NCI-H526 treated with DMSO at 0.1 percent for 48 hours (cell line): ENCODE measurements around the gene RBM10.

Source experiments
- DNase-seq: peaks from one replicate; lab custom pipeline; 2025; lab: John Stamatoyannopoulos, UW

Gene RBM10

GRCh38 chrX:47175588-47175980 lies 30.6 kb downstream of the RBM10 start:
- no peak for DNase-seq

- DNase-seq, result no peak
Observed at GRCh38 chrX:47176101-47176740, 31.2 kb downstream of the RBM10 start.

DNA sequence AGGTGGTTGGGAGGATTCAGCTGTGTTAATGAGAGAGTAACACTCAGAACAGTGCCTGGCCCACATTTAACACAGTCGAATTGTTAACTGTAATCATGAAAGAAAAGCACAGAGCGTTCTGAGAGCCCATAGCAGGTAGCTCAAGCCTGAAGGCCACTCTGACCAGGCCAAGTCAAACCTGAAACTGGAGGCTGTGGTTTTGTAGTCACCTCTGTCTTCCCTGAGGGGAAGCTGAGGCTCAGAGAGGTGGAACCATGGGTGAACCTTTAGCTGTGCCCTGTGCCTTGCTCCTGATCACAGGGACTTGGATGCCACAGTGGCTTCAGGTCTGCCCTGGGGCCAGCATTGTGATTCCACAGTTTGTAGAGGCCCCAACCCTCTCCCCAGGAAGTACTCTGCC lies 32.1 kb downstream of the RBM10 start:
- DNase-seq, result no peak

DNA sequence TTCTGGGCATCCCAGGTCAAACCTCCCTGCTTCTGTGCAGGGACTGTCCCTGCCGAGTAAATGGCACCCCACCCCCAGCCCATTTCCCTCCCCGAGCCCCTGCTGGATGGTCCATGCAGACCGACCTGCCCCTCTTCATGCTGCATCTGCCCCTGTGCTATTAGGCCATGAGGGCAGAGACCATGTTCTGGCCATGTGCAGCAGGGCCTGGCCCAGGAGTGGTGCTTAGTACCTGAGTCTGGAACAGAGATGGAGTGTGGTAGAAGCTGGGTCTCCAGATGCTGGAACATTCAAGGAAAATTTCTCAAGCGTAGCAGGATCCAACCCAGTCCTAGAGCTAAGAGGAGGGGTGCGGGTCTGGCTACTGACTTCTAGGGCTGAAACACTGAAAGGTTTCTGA lies 33.3 kb downstream of the RBM10 start:
- DNase-seq, result no peak

- DNase-seq, result no peak
Observed at GRCh38 chrX:47179221-47179927, 34.4 kb downstream of the RBM10 start.

DNA sequence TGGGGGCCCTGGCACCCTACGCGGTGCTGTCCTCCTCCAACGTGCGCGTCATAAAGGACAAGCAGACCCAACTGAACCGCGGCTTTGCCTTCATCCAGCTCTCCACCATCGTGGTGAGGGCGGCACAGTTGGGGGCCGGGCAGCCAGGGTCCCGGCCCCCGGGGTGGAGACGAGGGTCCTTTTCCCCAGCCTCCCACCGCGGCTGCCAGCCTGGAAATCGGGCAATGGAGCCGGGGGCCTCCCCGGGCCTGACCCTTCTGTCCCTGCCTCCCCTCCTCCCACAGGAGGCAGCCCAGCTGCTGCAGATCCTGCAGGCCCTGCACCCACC lies 34.9 kb downstream of the RBM10 start:
- no peak for DNase-seq

DNA sequence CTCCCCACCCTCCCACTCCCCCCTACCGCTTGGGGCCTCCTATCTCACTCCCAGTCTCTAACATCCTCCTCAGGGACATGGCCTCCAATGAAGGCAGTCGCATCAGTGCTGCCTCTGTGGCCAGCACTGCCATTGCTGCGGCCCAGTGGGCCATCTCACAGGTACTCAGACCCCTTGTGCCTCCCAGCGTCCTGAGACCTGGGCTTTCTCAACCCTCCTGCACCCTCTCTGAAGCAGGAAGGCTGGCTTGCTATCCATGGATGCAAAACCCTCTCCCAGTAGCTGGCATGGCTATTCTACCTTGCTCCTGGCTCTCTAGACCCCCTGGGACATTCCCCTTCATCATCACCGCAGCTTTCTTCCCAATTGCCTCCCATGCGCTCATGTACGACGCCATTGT lies 35.3 kb downstream of the RBM10 start:
- DNase-seq, result no peak

GRCh38 chrX:47181301-47181700 lies 36.3 kb downstream of the RBM10 start:
- DNase-seq, result no peak

DNA sequence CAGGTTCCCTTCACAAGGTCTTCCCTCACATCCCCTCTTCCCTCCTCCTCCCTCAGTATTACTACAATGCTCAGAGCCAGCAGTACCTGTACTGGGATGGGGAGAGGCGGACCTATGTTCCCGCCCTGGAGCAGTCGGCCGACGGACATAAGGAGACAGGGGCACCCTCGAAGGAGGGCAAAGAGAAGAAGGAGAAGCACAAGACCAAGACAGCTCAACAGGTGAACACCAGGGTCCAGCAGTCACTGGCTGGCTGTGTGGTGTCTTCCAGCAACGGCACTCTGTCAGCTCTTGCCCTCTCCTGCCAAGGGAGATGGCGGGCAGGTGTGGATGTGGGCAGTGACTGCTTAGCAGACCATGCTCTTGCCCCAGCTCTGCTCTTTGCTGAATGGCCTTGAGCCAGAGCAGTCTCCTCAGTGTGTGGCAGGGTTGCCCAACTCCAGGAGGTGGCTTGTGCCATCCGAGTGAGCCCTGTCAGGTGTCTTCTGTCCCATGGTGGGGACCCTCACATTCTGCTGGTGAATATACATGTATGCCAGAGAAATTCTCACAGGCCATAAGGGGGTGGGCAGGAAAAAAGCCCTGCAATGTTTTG lies 37.2 kb downstream of the RBM10 start:
- no peak for DNase-seq

DNA sequence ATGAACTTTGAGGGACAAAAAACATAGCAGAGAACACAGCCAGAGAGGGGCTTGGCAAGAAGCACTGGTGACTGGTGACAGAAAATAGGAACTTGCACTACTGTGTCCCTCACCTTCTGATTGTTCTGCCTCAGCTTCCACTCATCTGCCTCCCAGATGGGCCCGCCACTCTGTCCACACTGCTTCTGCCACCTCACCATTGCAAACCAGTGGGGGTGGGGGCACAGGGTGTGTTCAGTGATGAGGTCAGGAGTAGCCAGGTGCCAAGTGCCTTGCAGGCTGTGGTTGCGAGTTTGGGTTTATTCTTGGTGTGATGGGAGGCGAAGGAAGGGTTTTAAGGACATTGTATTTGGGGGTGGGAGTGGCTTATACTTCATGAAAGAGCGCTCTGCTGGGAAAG lies 39.5 kb downstream of the RBM10 start:
- DNase-seq, result no peak

- no peak for DNase-seq
Observed at GRCh38 chrX:47185241-47185640, 40.2 kb downstream of the RBM10 start.

DNA sequence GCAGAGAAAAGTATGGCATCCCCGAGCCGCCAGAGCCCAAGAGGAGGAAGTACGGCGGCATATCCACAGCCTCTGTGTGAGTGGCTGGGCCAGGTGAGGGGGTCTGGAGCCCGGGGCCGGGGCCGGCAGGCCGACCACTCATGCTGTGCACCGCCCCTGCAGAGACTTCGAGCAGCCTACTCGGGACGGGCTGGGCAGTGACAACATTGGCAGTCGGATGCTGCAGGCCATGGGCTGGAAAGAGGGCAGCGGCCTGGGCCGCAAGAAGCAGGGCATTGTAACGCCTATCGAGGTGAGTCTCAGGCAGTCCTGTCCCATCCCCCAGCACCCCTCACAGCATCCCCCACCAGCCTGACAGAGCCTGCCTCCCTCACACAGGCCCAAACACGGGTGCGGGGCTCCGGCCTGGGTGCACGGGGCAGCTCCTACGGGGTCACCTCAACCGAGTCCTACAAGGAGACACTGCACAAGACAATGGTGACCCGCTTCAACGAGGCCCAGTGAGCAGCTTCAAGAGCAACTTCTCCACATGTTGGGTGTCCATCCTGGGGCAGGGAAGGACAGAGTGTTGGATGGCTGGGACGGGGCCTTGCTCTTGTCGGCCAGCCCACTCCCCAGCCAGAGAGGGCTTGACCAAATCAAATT lies 41.2 kb downstream of the RBM10 start:
- no peak for DNase-seq

DNA sequence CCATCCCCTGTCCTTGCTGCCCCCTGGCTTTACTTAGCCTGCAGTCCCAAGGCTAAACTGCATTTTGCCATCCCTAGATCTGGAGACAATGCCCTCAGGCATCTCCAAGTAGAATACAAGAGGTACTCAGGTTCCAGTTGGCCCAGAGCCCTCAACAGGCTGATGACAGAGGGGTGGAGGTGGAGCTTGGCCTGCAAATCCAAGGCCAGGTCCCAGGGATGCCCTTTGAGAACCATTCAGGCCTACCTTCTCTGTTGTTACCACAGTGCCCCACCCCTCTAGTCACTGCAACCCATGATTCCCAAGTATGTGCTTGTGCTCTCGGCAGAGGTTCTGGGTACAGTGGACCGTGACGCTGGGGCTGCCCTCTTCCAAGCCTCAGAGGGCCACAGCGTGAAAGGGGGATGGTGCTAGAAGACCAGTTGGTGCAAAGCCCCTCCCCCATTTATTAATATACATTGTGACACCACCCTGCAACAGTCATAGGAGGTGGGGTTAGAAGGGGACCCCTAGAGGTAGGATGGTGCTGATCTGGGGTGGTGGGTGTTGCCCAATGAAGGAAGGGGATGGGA lies 42.2 kb downstream of the RBM10 start:
- no peak for DNase-seq

DNA sequence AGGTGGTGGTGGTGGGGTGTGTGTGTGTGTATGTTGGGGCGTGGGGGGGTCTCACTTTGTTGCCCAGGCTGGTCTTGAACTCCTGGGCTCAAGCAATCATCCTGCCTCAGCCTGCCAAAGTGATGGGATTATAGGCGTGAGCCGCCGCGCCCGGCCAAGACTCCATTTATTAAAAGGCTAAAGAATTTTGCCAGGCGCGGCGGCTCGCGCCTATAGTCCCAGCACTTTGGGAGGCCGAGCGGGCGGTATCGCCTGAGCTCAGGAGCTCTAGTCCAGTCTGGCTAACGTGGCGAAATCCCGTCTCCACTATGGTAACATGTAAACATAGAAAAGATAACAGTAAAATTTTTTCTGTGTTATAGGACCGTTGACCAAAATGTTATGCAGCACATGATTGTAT lies 44.9 kb downstream of the RBM10 start:
- no peak for DNase-seq

- peak; percentile 86 for DNase-seq
Observed at GRCh38 chrX:47190445-47191269, 45.6 kb downstream of the RBM10 start.

- DNase-seq, result peak; percentile 72
Observed at GRCh38 chrX:47191331-47191730, 46.3 kb downstream of the RBM10 start.

DNA sequence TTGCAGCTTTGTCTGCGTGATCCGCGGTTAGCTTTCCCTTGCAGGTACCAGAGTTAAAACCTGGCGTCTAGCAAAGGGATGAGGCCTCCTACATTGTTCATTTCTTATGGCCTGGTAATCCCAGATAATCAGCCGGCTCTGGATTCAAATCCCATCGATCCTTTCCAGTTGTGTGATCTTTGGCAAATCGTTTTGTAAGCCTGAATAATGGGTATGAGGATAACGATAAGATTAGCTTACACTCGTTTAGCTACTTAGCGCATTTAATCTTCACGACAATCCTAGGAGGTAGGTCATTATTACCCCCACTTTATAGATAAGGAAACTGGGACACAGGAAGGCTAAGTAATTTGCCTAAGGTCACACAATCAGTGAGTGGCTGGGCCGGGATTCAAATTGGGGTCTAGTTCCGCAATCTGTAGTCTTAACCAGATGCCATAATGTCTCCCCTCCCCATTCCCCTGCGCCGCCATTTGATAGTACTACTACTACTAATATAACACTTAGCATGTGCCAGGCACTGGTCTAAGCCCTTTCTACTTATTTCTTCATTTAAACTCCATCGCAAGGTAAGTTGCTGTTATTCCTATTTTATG lies 46.9 kb downstream of the RBM10 start:
- no peak for DNase-seq

DNA sequence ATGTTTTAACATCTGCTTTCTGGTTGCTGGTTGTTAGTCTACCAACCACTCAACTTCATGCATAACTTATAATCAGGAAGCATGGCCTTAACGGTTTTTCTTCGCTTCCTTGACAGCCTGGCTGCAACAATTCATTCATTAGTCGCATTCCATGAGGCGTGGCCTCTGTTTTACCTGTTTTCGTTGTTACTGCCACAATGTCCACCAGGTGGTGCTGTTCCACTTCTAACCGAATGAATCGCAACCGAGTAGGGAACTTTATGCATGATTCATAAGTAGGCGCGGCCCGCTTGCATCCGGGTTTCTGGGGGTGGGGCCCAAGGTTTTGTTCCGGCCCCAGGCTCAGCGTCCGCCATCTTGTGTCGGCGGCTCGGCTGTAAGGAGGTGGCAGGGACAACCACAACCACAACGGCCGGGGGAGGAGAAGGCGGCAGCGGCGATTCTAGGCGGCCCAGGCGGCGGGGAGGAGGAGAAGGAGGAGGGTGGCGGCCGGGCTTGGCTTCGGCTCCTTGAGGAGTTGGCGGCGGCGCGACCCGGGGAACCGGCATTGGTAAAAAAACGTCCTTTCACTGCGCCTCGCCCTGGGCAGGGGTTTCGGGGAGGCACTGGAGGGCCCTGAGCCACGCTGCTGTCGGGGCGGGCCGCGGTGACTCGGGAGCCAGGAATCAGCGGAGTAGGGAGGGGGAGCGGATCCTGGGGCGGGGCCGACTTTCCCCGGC lies 48.6 kb downstream of the RBM10 start, which contains the start of gene UBA1:
Gene UBA1 (plus strand): TSS at position 355 of the 719 bp plus-strand sequence. CDS start 4,974 bp downstream, outside the sequence.
- DNase-seq, result peak; percentile 93

GRCh38 chrX:47194194-47194787 lies 49.3 kb downstream of the RBM10 start:
- no peak for DNase-seq

GRCh38 chrX:47196098-47196497 lies 51.1 kb downstream of the RBM10 start:
- no peak for DNase-seq
